GM23248 (cell line): Measurements from ENCODE around the gene FGF14. TPM values are rescaled to one million over a fixed set of nuclear protein-coding genes. Genes with fewer than 3 reads are reported as not detected.
"Not testable (repeated sequence)": the region's sequence is repeated elsewhere in the genome, so short reads cannot be mapped to it uniquely, and the experiment has no call there.

ENCODE experiments used
- DNase-seq: peaks from one replicate; pipeline ENCODE4 v3.0.0-alpha.2; 2015
- H2AFZ ChIP-seq: fragments of 200-600 bp; sonication (generic); 2 replicates; pipeline ENCODE4 v1.6.1; 2016; ENCODE audit warnings: antibody characterized with exemption
- H3F3A ChIP-seq: fragments of 200-600 bp; sonication (generic); 2 replicates; pipeline ENCODE4 v1.6.1; 2016; ENCODE audit warnings: mild to moderate bottlenecking, antibody characterized with exemption, mixed run types; ENCODE audit not compliant: insufficient read depth
- H3K27ac ChIP-seq: fragments of 200-600 bp; sonication (generic); 2 replicates; pipeline ENCODE4 v1.5.1; 2016; ENCODE audit warnings: mild to moderate bottlenecking
- H3K27me3 ChIP-seq: fragments of 200-600 bp; sonication (generic); replicated peaks from 2 replicates; pipeline ENCODE4 v1.6.1; 2016; ENCODE audit warnings: mild to moderate bottlenecking; ENCODE audit not compliant: insufficient read depth
- H3K36me3 ChIP-seq: fragments of 200-600 bp; sonication (generic); 2 replicates; pipeline ENCODE4 v1.6.1; 2016; ENCODE audit warnings: low read depth, mild to moderate bottlenecking
- H3K4me1 ChIP-seq: fragments of 200-600 bp; sonication (generic); 2 replicates; pipeline ENCODE4 v1.6.1; 2016; ENCODE audit warnings: mild to moderate bottlenecking; ENCODE audit not compliant: insufficient read depth
- H3K4me2 ChIP-seq: fragments of 200-600 bp; sonication (generic); one replicate; pipeline ENCODE4 v1.6.1; 2016; ENCODE audit warnings: mild to moderate bottlenecking; ENCODE audit not compliant: unreplicated experiment
- H3K4me3 ChIP-seq: fragments of 200-600 bp; sonication (generic); 2 replicates; pipeline ENCODE4 v1.5.1; 2016; ENCODE audit warnings: mild to moderate bottlenecking
- H3K79me2 ChIP-seq: fragments of 200-600 bp; sonication (generic); 2 replicates; pipeline ENCODE4 v1.6.1; 2016; ENCODE audit warnings: mild to moderate bottlenecking; ENCODE audit not compliant: insufficient read depth
- H3K9ac ChIP-seq: fragments of 200-600 bp; sonication (generic); 2 replicates; pipeline ENCODE4 v1.6.1; 2016; ENCODE audit warnings: mild to moderate bottlenecking
- H3K9me2 ChIP-seq: fragments of 200-600 bp; sonication (generic); 2 replicates; pipeline ENCODE4 v1.6.1; 2016; ENCODE audit warnings: mixed run types, mild to moderate bottlenecking, moderate library complexity; ENCODE audit not compliant: insufficient read depth
- H3K9me3 ChIP-seq: fragments of 200-600 bp; sonication (generic); one replicate; pipeline ENCODE4 v1.6.1; 2017; ENCODE audit warnings: low read depth
- H4K20me1 ChIP-seq: fragments of 200-600 bp; sonication (generic); 2 replicates; pipeline ENCODE4 v1.6.0; 2016; ENCODE audit not compliant: insufficient read depth
- EZH2 ChIP-seq: fragments of 200-600 bp; sonication (generic); IDR thresholded peaks from 2 replicates; pipeline ENCODE4 v1.6.1; 2018; ENCODE audit warnings: antibody characterized with exemption, mild to moderate bottlenecking; ENCODE audit not compliant: insufficient read depth, poor library complexity, severe bottlenecking
- EZH2phosphoT487 ChIP-seq: fragments of 200-600 bp; sonication (generic); IDR thresholded peaks from 2 replicates; pipeline ENCODE4 v1.6.1; 2018; ENCODE audit warnings: antibody characterized with exemption, moderate library complexity, mild to moderate bottlenecking, low read depth; ENCODE audit not compliant: insufficient read depth
- WGBS, 2 experiments: methylation state at CpG; one replicate each; pipeline ENCODE4 v1.1.6; 2015 to 2017; ENCODE audit warnings: low lambda C conversion rate in 2 of 2, low coverage in 1 of 2; ENCODE audit errors: missing lambda C conversion rate in 2 of 2; 5-methylcytosine and 5-hydroxymethylcytosine counted together
- in situ Hi-C: fragments of 300-500 bp; cut with MboI; formaldehyde crosslinking; loops from 2 replicates; pipeline ENCODE4 v1.15.0; 2020
- polyA plus RNA-seq: library from polyadenylated mRNA; unstranded; fragments of >200 nt; fragmentation: Nextera tagmentation; extraction: Ambion mirVana; gene quantifications from 2 replicates; pipeline ENCODE4 v1.2.1, GENCODE V29; 2016
- total RNA-seq: library from RNA; depleted of rRNA; stranded (reverse); fragments of >200 nt; shearing (Covaris generic); gene quantifications from 2 replicates; pipeline ENCODE4 v1.2.3, GENCODE V29; 2014

FGF14 gene
- total and polyA plus RNA-seq, 2 experiments from 2014 or later = 1.9 TPM; not detected in 1

DNA sequence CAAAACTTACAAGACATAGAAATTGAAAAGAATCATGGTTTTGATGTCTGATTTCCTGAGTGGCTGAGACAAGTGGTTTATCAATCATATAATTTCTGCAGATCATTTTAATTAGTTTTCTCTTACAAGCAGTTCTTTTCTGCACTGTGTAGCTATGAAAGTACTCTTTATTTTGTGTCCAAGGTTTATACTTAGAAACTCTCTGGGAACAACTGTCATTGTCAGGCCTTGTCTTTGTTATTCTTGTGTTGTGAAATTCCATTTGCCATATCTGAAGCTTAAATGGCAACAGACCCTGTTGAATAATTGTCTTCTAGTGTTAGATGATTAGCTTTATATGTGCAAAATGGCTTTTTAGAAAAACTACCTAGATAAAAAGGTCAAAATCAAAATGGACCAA lies 312.1 kb downstream of the FGF14 start:
- H3K4me2 ChIP-seq = no peak overlapping the region
- H3K27ac ChIP-seq = no peak overlapping the region
- TF ChIP-seq EZH2phosphoT487 (no peak), EZH2 (no peak)
- H3K9me3 ChIP-seq = no peaks in the 10 kb centered on the region
- no peaks in the 10 kb centered on the region for H3K9me2 ChIP-seq
- no peak overlapping the region for H2AFZ ChIP-seq
- H3F3A ChIP-seq = no peaks in the 10 kb centered on the region
- no peaks in the 10 kb centered on the region; the same call in 1 of the 2 replicates for H3K27me3 ChIP-seq
- H3K9ac ChIP-seq = no peak overlapping the region
- no peaks in the 10 kb centered on the region for H3K4me1 ChIP-seq
- in situ Hi-C loops = no loop called here
- no peaks in the 10 kb centered on the region for H3K36me3 ChIP-seq
- DNase-seq = no peak
- H3K4me3 ChIP-seq = no peak overlapping the region
- no peaks in the 10 kb centered on the region for H4K20me1 ChIP-seq
- no peaks in the 10 kb centered on the region for H3K79me2 ChIP-seq

- H3K9me2 ChIP-seq = no peaks in the 10 kb centered on the region
- no peak for TF ChIP-seq EZH2phosphoT487
- no peak for TF ChIP-seq EZH2
- no peaks in the 10 kb centered on the region for H3K36me3 ChIP-seq
- no peaks in the 10 kb centered on the region for H3K79me2 ChIP-seq
- no peak overlapping the region for H3K4me2 ChIP-seq
- H3K27ac ChIP-seq = no peak overlapping the region
- DNase-seq = peak; percentile 44
- no peak overlapping the region for H3K4me3 ChIP-seq
- H3K9me3 ChIP-seq = no peaks in the 10 kb centered on the region
- 35 to 55% methylated on average over 2 of the region's 2 CpGs for WGBS, 2 experiments
- no peaks in the 10 kb centered on the region for H3F3A ChIP-seq
- no peak overlapping the region for H3K9ac ChIP-seq
- H3K27me3 ChIP-seq = no peaks in the 10 kb centered on the region; the same call in 1 of the 2 replicates
- H2AFZ ChIP-seq = no peak overlapping the region
- H3K4me1 ChIP-seq = no peaks in the 10 kb centered on the region
- in situ Hi-C loops = no loop called here
- no peaks in the 10 kb centered on the region for H4K20me1 ChIP-seq
These were observed 312.7 kb downstream of the FGF14 start for GRCh38 chr13:102089177-102089576.

DNA sequence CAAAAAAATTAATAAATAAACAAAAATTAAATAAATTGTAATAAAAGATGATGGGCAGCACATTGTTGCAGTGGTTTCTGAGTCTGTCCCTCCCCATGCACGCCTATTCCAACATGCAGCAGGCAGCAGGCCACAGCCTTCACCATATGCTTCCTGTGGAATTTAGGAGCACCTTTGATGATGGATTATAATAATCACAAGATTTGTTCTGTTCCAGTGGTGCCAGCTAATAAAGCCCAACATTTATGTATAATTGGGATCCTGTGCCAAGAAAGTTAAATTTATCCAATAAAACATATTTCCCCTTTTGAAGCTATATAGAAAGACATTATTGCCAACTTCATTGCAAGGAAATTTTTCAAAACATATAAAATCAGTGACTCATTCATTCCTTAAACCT lies 328.6 kb downstream of the FGF14 start:
- Histone ChIP-seq H3K4me3 (no peak overlapping the region), H3K27ac (no peak overlapping the region), H3K9ac (no peak overlapping the region), H3F3A (no peaks in the 10 kb centered on the region), H3K4me2 (no peak overlapping the region), H2AFZ (no peak overlapping the region), H3K9me3 (no peaks in the 10 kb centered on the region), H3K9me2 (no peaks in the 10 kb centered on the region), H3K4me1 (no peaks in the 10 kb centered on the region), H3K36me3 (no peaks in the 10 kb centered on the region), H3K27me3 (no peaks in the 10 kb centered on the region), H3K79me2 (no peaks in the 10 kb centered on the region), H4K20me1 (no peaks in the 10 kb centered on the region)
- TF ChIP-seq EZH2 (no peak), EZH2phosphoT487 (no peak)
- in situ Hi-C loops = no loop called here
- DNase-seq = no peak
- 19 to 35% methylated on average over 1 of the region's 1 CpG for WGBS, 2 experiments

DNA sequence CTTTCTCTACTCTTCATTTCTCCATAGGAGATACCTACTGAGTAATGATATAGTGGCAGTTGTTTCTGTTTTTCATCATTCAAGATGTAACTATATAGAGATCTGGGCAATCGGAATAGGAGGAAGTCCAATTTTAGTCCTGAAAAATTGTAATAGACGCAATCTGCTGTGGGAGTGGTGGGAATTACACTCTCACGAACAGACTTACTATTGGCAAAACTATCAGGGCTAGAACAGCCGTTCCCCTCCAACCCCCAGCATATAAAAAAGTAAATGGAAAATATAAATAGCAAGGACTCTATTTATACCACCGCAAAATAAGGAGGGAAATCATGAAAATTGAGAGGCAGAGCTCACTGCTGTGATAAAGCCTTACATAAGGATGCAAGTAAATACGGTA lies 330.1 kb downstream of the FGF14 start:
- no peaks in the 10 kb centered on the region for H3K9me3 ChIP-seq
- H3K36me3 ChIP-seq = no peaks in the 10 kb centered on the region
- no peaks in the 10 kb centered on the region for H3K79me2 ChIP-seq
- H3K27me3 ChIP-seq = no peaks in the 10 kb centered on the region
- H3K4me2 ChIP-seq = no peak overlapping the region
- no peak for DNase-seq
- WGBS, 2 experiments = 35 to 41% methylated on average over 6 of the region's 6 CpGs
- no peaks in the 10 kb centered on the region for H3K4me1 ChIP-seq
- H4K20me1 ChIP-seq = no peaks in the 10 kb centered on the region
- in situ Hi-C loops = no loop called here
- no peak overlapping the region for H3K4me3 ChIP-seq
- H3K9ac ChIP-seq = no peak overlapping the region
- no peaks in the 10 kb centered on the region for H3F3A ChIP-seq
- no peak overlapping the region for H2AFZ ChIP-seq
- H3K9me2 ChIP-seq = no peaks in the 10 kb centered on the region
- H3K27ac ChIP-seq = no peak overlapping the region
- TF ChIP-seq EZH2phosphoT487 (no peak), EZH2 (no peak)

DNA sequence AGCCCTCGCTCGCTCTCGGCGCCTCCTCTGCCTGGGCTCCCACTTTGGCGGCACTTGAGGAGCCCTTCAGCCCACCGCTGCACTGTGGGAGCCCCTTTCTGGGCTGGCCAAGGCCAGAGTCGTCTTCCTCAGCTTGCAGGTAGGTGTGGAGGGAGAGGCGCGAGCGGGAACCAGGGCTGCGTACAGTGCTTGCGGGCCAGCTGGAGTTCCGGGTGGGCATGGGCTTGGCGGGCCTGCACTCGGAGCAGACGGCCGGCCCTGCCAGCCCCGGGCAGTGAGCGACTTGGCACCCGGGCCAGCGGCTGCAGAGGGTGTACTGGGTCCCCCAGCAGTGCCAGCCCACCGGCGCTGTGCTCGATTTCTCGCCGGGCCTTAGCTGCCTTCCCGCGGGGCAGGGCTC lies 333.5 kb downstream of the FGF14 start:
- H3F3A ChIP-seq, H3K27me3 ChIP-seq: not testable (repeated sequence)
- WGBS, 2 experiments = 75 to 87% methylated on average over 19 to 27 of the region's 28 CpGs

More for the DNA sequence above, 333.5 kb downstream of the FGF14 start:
- H3K9ac ChIP-seq, H3K79me2 ChIP-seq, in situ Hi-C loops, H3K4me1 ChIP-seq, H3K36me3 ChIP-seq, H3K4me2 ChIP-seq, H3K4me3 ChIP-seq, H3K27ac ChIP-seq, H2AFZ ChIP-seq, H3K9me2 ChIP-seq, DNase-seq, H4K20me1 ChIP-seq, H3K9me3 ChIP-seq: not testable (repeated sequence)
